IMR-90 (cell line): Measurements from ENCODE around the gene SSBP3. TPM values are rescaled to one million over a fixed set of nuclear protein-coding genes. Genes with fewer than 3 reads are reported as not detected.

Experiments used
- ATAC-seq: fragments of 200-7000 bp; cut with Tn5 transposase; 2 replicates; pipeline ENCODE4 v1.9.1; 2020; ENCODE audit warnings: low read depth, mild to moderate bottlenecking, moderate library complexity
- BruUV-seq: library from RNA; stranded (reverse); fragments of 400-500 nt; replicated peaks from 2 replicates; lab custom pipeline; 2021; lab: Mats Ljungman, UMichigan
- CTCF ChIA-PET: fragments of 300-600 bp; formaldehyde crosslinking; extraction: SDS; loops from one replicate; lab custom pipeline; 2021; ENCODE audit warnings: antibody characterized with exemption; lab: Yijun Ruan, JAX
- POLR2A ChIA-PET: fragments of 300-600 bp; sonication (Branson Sonifier 250); formaldehyde crosslinking; loops from one replicate; lab custom pipeline; 2022; ENCODE audit warnings: antibody characterized with exemption; ENCODE audit not compliant: unreplicated experiment; lab: Charles Lee
- DNase-seq: peaks from one replicate; pipeline ENCODE4 v3.0.0; 2013
- H2AFZ ChIP-seq: replicated peaks from 2 replicates; pipeline ENCODE3; 2013; ENCODE audit warnings: low read length, mild to moderate bottlenecking; ENCODE audit not compliant: poor library complexity
- H2AK5ac ChIP-seq: 2 replicates; pipeline ENCODE4 v1.6.1; 2013; ENCODE audit warnings: low read depth, low read length, inconsistent platforms
- H2AK9ac ChIP-seq: replicated peaks from 2 replicates; pipeline ENCODE3; 2013; ENCODE audit warnings: mild to moderate bottlenecking, low read depth, low read length, moderate library complexity; ENCODE audit not compliant: poor library complexity
- H2BK120ac ChIP-seq: 2 replicates; pipeline ENCODE4 v1.6.1; 2013; ENCODE audit warnings: low read depth, low read length, inconsistent platforms
- H2BK15ac ChIP-seq: 3 replicates; pipeline ENCODE4 v1.6.1; 2013; ENCODE audit warnings: low read depth, low read length, inconsistent platforms
- H2BK20ac ChIP-seq: 2 replicates; pipeline ENCODE4 v1.6.1; 2013; ENCODE audit warnings: low read depth, mild to moderate bottlenecking, inconsistent platforms, low read length, moderate library complexity
- H2BK5ac ChIP-seq: 2 replicates; pipeline ENCODE4 v1.6.1; 2013; ENCODE audit warnings: mild to moderate bottlenecking, low read depth, low read length, inconsistent platforms; ENCODE audit not compliant: poor library complexity, severe bottlenecking
- H3K14ac ChIP-seq: replicated peaks from 2 replicates; pipeline ENCODE4 v1.6.1; 2013; ENCODE audit warnings: low read depth, low read length, inconsistent platforms
- H3K18ac ChIP-seq: 2 replicates; pipeline ENCODE4 v1.6.1; 2013; ENCODE audit warnings: low read depth, low read length, control low read depth
- H3K23ac ChIP-seq: 2 replicates; pipeline ENCODE4 v1.6.1; 2013; ENCODE audit warnings: low read depth, low read length, inconsistent platforms
- H3K27ac ChIP-seq: 2 replicates; pipeline ENCODE4 v1.5.1; 2013; ENCODE audit warnings: mild to moderate bottlenecking, control low read depth, low read length; ENCODE audit not compliant: insufficient read depth
- H3K27me3 ChIP-seq: 2 replicates; pipeline ENCODE4 v1.6.1; 2013; ENCODE audit warnings: low read length; ENCODE audit not compliant: control insufficient read depth, insufficient read depth
- H3K36me3 ChIP-seq: 2 replicates; pipeline ENCODE4 v1.6.1; 2013; ENCODE audit warnings: low read length, mixed read lengths; ENCODE audit not compliant: control insufficient read depth, insufficient read depth
- H3K4ac ChIP-seq: 2 replicates; pipeline ENCODE4 v1.6.1; 2013; ENCODE audit warnings: low read depth, low read length, inconsistent platforms
- H3K4me1 ChIP-seq: 2 replicates; pipeline ENCODE4 v1.6.1; 2013; ENCODE audit warnings: low read length, mixed read lengths; ENCODE audit not compliant: control insufficient read depth, insufficient read depth
- H3K4me2 ChIP-seq: 2 replicates; pipeline ENCODE4 v1.6.1; 2013; ENCODE audit warnings: low read depth, mild to moderate bottlenecking, control low read depth, low read length, moderate library complexity
- H3K4me3 ChIP-seq: 2 replicates; pipeline ENCODE4 v1.5.1; 2013; ENCODE audit warnings: low read depth, mild to moderate bottlenecking, control low read depth, low read length, moderate library complexity; ENCODE audit not compliant: insufficient read depth
- H3K56ac ChIP-seq: 2 replicates; pipeline ENCODE4 v1.6.1; 2013; ENCODE audit warnings: low read length, inconsistent platforms; ENCODE audit not compliant: insufficient read depth; ENCODE audit errors: extremely low read depth
- H3K79me1 ChIP-seq, 2 experiments: 2 replicates each; pipeline ENCODE4 v1.6.1; 2013; ENCODE audit warnings: low read length in 2 of 2, inconsistent platforms in 1 of 2, low read depth in 1 of 2
- H3K9ac ChIP-seq: 2 replicates; pipeline ENCODE4 v1.6.1; 2013; ENCODE audit warnings: low read depth, low read length, control low read depth
- H3K9me1 ChIP-seq: 2 replicates; pipeline ENCODE4 v1.6.1; 2013; ENCODE audit warnings: low read length, inconsistent platforms; ENCODE audit not compliant: insufficient read depth
- H3K9me3 ChIP-seq: 2 replicates; pipeline ENCODE4 v1.6.1; 2013; ENCODE audit warnings: low read length; ENCODE audit not compliant: control insufficient read depth, insufficient read depth
- H4K20me1 ChIP-seq: 2 replicates; pipeline ENCODE4 v1.6.1; 2013; ENCODE audit warnings: low read length, inconsistent platforms; ENCODE audit not compliant: insufficient read depth
- H4K5ac ChIP-seq: 2 replicates; pipeline ENCODE4 v1.6.1; 2013; ENCODE audit warnings: mild to moderate bottlenecking, low read depth, low read length, control low read depth
- H4K8ac ChIP-seq, 2 experiments: 2 replicates each; pipeline ENCODE4 v1.6.1; 2013; ENCODE audit warnings: low read depth in 2 of 2, low read length in 2 of 2, control low read depth in 1 of 2, inconsistent platforms in 1 of 2
- H4K91ac ChIP-seq: 2 replicates; pipeline ENCODE4 v1.6.1; 2013; ENCODE audit warnings: low read depth, low read length, inconsistent platforms; ENCODE audit not compliant: insufficient read depth
- BHLHE40 ChIP-seq: fragments of 150-350 bp; IDR thresholded peaks from 2 replicates; pipeline ENCODE4 v1.6.1; 2016; ENCODE audit warnings: mild to moderate bottlenecking, low read depth, low read length
- CEBPB ChIP-seq: IDR thresholded peaks from 2 replicates; pipeline ENCODE4 v1.6.1; 2012; ENCODE audit warnings: low read depth, low read length, improper control_type of control experiment
- FOS ChIP-seq: fragments of 150-350 bp; IDR thresholded peaks from 2 replicates; pipeline ENCODE4 v1.6.1; 2016; ENCODE audit warnings: low read depth, low read length
- MAFK ChIP-seq: IDR thresholded peaks from 2 replicates; pipeline ENCODE4 v1.6.1; 2012; ENCODE audit warnings: low read depth, low read length, improper control_type of control experiment
- MAZ ChIP-seq: IDR thresholded peaks from 2 replicates; pipeline ENCODE4 v1.6.1; 2012; ENCODE audit warnings: low read depth, mild to moderate bottlenecking, low read length, improper control_type of control experiment, moderate library complexity, borderline replicate concordance
- MXI1 ChIP-seq: IDR thresholded peaks from 2 replicates; pipeline ENCODE4 v1.6.1; 2012; ENCODE audit warnings: low read depth, mild to moderate bottlenecking, low read length, moderate library complexity, borderline replicate concordance
- NFE2L2 ChIP-seq: fragments of 150-350 bp; IDR thresholded peaks from 2 replicates; pipeline ENCODE4 v1.6.1; 2016; ENCODE audit warnings: low read depth, mild to moderate bottlenecking, low read length
- POLR2A ChIP-seq: IDR thresholded peaks from 2 replicates; pipeline ENCODE4 v1.6.1; 2012; ENCODE audit warnings: mild to moderate bottlenecking, low read depth, low read length
- RAD21 ChIP-seq: IDR thresholded peaks from 2 replicates; pipeline ENCODE4 v1.6.1; 2012; ENCODE audit warnings: low read length, improper control_type of control experiment
- RCOR1 ChIP-seq: IDR thresholded peaks from 2 replicates; pipeline ENCODE4 v1.6.1; 2012; ENCODE audit warnings: mild to moderate bottlenecking, low read length, improper control_type of control experiment; ENCODE audit not compliant: insufficient replicate concordance
- RFX5 ChIP-seq: IDR thresholded peaks from 2 replicates; pipeline ENCODE4 v1.8.0; 2012; ENCODE audit warnings: low read depth, mild to moderate bottlenecking, low read length, moderate library complexity
- SMC3 ChIP-seq: fragments of 150-350 bp; IDR thresholded peaks from 2 replicates; pipeline ENCODE4 v1.6.1; 2016; ENCODE audit warnings: low read depth, mild to moderate bottlenecking, antibody characterized with exemption, low read length, moderate library complexity
- WGBS, 2 experiments: methylation state at CpG; one replicate each; pipeline versions ENCODE4 v1.1.5 to v1.1.7; 2013; ENCODE audit warnings: missing lambda C conversion rate in 2 of 2; ENCODE audit not compliant: insufficient read length in 1 of 2; ENCODE audit errors: extremely low coverage in 2 of 2; 5-methylcytosine and 5-hydroxymethylcytosine counted together
- dilution Hi-C: fragments of 300-500 bp; cut with HindIII; formaldehyde crosslinking; loops from one replicate; pipeline ENCODE4 v1.14.3; 2018; ENCODE audit warnings: low sequenced_read_pairs; ENCODE audit not compliant: unreplicated experiment
- in situ Hi-C: fragments of 300-500 bp; cut with MboI; formaldehyde crosslinking; loops from 3 replicates; pipeline ENCODE4 v1.14.3; 2019; ENCODE audit warnings: low sequenced_read_pairs, inconsistent platforms, mixed read lengths
- intact Hi-C: fragments of 100-400 bp; cut with micrococcal nuclease; formaldehyde crosslinking; loops from 2 replicates; pipeline ENCODE4 v1.10.0; 2022
- polyA plus RNA-seq, 3 experiments: library from polyadenylated mRNA; depleted of rRNA; stranded (reverse); fragments of >200 nt; gene quantifications; 2 replicates each; pipeline ENCODE4 v1.2.3, GENCODE V29; 2012; ENCODE audit warnings: low replicate concordance in 1 of 3
- total RNA-seq: library from RNA; depleted of rRNA; stranded (reverse); fragments of >200 nt; gene quantifications from 2 replicates; pipeline ENCODE4 v1.2.3, GENCODE V29; 2012
- TF ChIP-seq, protein P1 (sequence below): fragments of 150-350 bp; IDR thresholded peaks from 2 replicates; pipeline ENCODE4 v1.6.1; 2017; ENCODE audit warnings: mild to moderate bottlenecking, antibody characterized with exemption, low read length, low read depth
- TF ChIP-seq, protein P2 (sequence below): conservative IDR thresholded peaks from 2 replicates; pipeline ENCODE4 v1.5.1; 2012; ENCODE audit warnings: mild to moderate bottlenecking, low read depth, low read length, improper control_type of control experiment
- TF ChIP-seq, protein P3 (sequence below): fragments of 150-350 bp; IDR thresholded peaks from 2 replicates; pipeline ENCODE4 v1.6.1; 2016; ENCODE audit warnings: low read depth, mild to moderate bottlenecking, low read length, moderate library complexity, borderline replicate concordance

The SSBP3 gene
- total and polyA plus RNA-seq, 2 of the 4 experiments (the other 2 are of a cell fraction): 10.9 to 39.6 TPM

DNA sequence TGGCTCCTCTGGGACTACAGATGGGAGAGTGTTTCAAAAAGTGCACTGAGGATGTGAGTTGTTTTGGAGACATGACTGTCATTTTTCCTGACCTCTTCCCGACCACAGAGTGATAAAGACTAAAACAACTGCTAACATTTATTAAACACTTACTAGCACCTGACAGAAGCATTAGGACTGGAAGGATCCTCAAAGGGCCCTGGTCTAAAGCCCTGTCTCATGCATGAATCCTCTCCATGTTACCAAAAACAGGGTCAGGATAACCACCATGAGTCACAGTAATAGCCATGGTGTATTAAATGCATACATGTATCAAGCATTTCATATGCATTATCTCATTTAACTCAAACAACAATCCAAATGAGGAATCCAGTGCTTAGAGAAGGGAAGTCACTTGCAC, 217.9 kb downstream of the SSBP3 start:
- ChIA-PET POLR2A (no interaction called here), CTCF (no interaction called here)
- no peak overlapping the region for H2BK20ac ChIP-seq
- no peak overlapping the region for H2AK9ac ChIP-seq
- H3K9me3 ChIP-seq: no peaks in the 10 kb centered on the region
- H3K36me3 ChIP-seq: peaks cover under 1% of the 10 kb centered on the region; the same call in 1 of the 2 replicates
- no TSS peak for BruUV-seq
- no peak overlapping the region for H3K18ac ChIP-seq
- H2BK15ac ChIP-seq: no peak overlapping the region
- peaks cover 9% of the 10 kb centered on the region; the same call in 1 of the 2 replicates for H3K9me1 ChIP-seq
- no peak overlapping the region for H3K9ac ChIP-seq
- H2BK120ac ChIP-seq: no peak overlapping the region
- in situ Hi-C loops: no loop called here
- no peak overlapping the region for H3K4me3 ChIP-seq
- no peak overlapping the region for H3K56ac ChIP-seq
- no peak overlapping the region for H3K4ac ChIP-seq
- no peak overlapping the region for H2AK5ac ChIP-seq
- no peak overlapping the region for H3K27ac ChIP-seq
- no peak overlapping the region for H2AFZ ChIP-seq
- WGBS, 2 experiments: no CpG with 5 or more reads among the region's 1 CpG
- DNase-seq: peak; percentile 56
- H4K20me1 ChIP-seq: no peaks in the 10 kb centered on the region
- no peaks in the 10 kb centered on the region for H3K79me1 ChIP-seq
- H3K23ac ChIP-seq: no peak overlapping the region
- no peak overlapping the region for H3K14ac ChIP-seq
- no peak overlapping the region for H3K4me2 ChIP-seq
- H3K27me3 ChIP-seq: no peaks in the 10 kb centered on the region
- dilution Hi-C loops: no loop called here
- H3K4me1 ChIP-seq: peaks cover 1% of the 10 kb centered on the region; the same call in 1 of the 2 replicates
- TF ChIP-seq, protein P1, sequence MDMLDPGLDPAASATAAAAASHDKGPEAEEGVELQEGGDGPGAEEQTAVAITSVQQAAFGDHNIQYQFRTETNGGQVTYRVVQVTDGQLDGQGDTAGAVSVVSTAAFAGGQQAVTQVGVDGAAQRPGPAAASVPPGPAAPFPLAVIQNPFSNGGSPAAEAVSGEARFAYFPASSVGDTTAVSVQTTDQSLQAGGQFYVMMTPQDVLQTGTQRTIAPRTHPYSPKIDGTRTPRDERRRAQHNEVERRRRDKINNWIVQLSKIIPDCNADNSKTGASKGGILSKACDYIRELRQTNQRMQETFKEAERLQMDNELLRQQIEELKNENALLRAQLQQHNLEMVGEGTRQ: no peak
- TF ChIP-seq MAFK: no peak
- no peak for TF ChIP-seq RCOR1
- no peak for TF ChIP-seq SMC3
- no peak for TF ChIP-seq MAZ
- TF ChIP-seq RAD21: no peak
- TF ChIP-seq, protein P2, sequence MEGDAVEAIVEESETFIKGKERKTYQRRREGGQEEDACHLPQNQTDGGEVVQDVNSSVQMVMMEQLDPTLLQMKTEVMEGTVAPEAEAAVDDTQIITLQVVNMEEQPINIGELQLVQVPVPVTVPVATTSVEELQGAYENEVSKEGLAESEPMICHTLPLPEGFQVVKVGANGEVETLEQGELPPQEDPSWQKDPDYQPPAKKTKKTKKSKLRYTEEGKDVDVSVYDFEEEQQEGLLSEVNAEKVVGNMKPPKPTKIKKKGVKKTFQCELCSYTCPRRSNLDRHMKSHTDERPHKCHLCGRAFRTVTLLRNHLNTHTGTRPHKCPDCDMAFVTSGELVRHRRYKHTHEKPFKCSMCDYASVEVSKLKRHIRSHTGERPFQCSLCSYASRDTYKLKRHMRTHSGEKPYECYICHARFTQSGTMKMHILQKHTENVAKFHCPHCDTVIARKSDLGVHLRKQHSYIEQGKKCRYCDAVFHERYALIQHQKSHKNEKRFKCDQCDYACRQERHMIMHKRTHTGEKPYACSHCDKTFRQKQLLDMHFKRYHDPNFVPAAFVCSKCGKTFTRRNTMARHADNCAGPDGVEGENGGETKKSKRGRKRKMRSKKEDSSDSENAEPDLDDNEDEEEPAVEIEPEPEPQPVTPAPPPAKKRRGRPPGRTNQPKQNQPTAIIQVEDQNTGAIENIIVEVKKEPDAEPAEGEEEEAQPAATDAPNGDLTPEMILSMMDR: no peak
- TF ChIP-seq NFE2L2: no peak
- TF ChIP-seq RFX5: no peak
- no peak for TF ChIP-seq BHLHE40
- TF ChIP-seq, protein P3, sequence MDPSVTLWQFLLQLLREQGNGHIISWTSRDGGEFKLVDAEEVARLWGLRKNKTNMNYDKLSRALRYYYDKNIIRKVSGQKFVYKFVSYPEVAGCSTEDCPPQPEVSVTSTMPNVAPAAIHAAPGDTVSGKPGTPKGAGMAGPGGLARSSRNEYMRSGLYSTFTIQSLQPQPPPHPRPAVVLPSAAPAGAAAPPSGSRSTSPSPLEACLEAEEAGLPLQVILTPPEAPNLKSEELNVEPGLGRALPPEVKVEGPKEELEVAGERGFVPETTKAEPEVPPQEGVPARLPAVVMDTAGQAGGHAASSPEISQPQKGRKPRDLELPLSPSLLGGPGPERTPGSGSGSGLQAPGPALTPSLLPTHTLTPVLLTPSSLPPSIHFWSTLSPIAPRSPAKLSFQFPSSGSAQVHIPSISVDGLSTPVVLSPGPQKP: no peak
- no peak for TF ChIP-seq FOS
- TF ChIP-seq MXI1: no peak
- no peak for TF ChIP-seq CEBPB
- TF ChIP-seq POLR2A: no peak
- no peak overlapping the region for H2BK5ac ChIP-seq
- no peak overlapping the region for H4K5ac ChIP-seq
- no peak overlapping the region for H4K91ac ChIP-seq
- intact Hi-C loops: no loop called here
- ATAC-seq: peak; percentile 67
- H4K8ac ChIP-seq: no peak overlapping the region
